SKM-1 (cell line): ENCODE data around the gene CABLES2.

Experiments used
- DNase-seq: peaks from one replicate; lab custom pipeline; 2025; ENCODE audit not compliant: unreplicated experiment; lab: John Stamatoyannopoulos, UW

The CABLES2 gene

DNA sequence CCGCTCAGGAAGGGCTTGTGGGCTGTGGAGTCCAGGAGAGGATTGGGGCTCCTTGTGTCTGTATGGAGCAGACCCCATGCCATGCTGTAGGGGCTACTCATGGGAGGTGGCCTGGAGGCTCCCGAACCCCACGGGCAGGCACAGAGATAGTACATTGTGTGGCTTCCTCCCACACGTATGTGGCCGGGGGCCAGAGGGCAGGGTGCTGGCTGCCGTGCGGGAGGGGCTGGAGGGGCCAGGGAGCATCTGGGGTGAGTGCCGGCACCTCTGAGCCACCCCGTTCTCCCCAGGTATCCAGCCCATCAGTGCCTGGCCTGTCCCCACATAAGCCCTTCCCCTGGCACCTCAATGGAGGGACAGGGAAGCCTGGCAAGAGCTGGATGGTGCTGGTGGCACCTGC, 12.7 kb upstream of the CABLES2 start:
- DNase-seq = no peak

DNA sequence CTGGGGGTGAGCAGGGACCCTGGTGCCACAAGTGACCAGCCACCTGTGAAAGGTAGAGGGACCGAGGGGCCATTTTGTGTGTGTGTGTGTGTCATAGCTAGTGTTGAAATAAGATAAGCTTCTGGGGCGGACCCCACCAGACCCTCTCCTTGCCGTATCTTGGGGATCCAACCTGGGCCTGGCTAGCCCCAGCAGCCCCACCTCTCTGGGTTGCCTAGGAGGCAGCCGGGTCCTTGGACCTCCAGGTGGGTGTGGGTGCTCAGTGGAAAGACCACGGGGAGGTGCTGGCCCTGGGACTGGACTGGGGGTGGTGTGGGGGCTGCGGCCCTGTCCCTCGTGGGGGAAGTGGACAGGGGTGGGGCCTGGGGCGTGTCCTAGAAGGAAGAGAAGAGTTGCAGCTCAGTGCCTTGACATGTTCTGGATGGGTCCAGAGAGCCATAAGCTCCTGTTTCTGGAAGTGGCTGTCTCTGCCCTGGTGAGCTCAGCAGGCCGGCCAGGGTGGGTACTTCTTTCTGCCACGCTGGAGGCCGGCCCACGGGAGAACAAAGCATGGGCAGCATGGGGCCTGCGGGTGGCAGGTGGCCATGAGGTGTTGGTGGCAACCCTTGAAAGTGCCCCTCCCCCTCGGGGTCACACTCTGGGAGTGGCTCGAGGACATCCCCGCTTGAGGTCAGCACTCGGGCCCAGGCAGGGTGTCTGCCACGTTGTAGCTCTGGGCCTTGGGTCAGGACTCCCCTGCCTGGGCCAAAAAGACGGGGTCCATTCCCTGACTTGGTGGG, 11.8 kb upstream of the CABLES2 start:
- no peak for DNase-seq

DNA sequence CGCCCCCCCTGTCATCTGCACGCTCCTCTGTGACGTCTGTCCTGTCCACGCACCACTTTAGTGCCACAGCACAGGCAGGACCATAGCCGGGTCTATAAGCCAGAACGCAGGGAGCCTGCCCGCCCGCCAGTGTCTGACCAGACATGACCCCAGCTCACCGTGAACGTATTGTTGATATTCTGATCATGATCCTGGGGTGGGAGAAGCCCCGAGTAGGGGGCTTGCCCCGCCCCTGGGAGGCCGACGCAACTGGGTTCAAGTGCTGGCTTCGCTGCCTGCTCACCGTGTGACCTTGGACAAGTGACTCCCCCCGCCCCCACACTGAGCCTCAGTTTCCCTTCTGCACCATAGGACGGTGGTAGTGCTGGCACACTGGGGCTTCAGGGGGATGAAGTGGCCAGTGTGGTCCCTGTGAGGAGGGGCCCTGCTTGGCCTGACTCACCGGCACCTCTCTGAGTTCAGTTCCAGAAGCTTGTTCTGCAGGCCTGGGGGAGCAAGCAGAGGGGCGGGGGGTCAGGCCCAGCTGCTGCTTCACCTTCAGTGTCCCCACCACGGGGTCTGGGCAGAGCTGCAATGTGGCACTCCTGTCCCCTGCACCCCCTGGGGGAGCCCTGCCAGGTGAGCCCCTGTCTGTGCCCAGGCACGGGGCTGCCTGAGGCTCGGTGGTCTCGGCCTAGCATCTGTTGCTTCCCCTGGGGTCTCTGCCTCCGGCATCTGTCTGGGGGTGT, 11.1 kb upstream of the CABLES2 start:
- DNase-seq = no peak

DNA sequence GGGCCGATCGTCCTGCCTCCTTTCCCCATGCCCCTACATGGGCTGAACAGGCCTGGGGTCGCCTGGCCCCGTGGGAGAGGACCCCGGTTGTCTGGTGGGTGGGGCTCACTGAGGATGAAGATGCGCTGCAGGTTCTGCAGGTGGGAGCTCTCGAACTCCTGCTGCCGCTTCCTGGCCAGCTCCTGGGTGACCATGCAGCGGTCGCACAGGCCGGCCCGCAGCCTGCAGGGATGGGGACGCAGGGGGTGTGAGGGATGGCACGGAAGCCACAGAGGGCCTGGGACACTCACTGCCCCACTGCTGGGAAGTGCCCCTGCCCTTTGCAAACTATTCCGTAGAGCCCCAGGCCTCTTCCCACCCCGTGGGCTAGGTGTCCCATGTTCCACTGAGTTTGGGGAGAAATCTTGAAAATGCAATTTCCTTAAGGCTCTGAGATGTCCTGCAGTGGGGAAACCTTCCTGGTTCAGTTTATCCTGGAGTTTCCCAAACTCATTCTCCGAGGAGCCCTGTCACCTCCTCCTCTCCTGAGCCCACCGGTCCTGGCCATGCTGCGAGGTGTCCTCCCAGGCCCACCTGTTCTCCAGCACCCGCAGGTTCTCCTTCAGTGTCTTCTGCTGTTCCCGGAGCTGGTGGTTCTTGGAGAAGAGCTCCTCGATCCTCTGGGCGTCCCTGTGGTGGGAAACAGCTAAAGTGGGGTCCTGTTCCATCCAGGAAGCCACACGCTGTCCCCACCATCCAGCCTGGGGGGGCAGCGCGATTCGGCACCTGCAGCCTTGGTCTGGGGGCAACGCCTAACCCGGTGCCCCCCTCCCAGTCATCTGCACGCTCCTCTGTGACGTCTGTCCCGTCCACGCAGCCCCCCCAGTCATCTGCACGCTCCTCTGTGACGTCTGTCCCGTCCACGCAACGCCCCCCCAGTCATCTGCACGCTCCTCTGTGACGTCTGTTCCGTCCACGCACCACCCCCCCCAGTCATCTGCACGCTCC, 9.9 kb upstream of the CABLES2 start:
- no peak for DNase-seq

DNA sequence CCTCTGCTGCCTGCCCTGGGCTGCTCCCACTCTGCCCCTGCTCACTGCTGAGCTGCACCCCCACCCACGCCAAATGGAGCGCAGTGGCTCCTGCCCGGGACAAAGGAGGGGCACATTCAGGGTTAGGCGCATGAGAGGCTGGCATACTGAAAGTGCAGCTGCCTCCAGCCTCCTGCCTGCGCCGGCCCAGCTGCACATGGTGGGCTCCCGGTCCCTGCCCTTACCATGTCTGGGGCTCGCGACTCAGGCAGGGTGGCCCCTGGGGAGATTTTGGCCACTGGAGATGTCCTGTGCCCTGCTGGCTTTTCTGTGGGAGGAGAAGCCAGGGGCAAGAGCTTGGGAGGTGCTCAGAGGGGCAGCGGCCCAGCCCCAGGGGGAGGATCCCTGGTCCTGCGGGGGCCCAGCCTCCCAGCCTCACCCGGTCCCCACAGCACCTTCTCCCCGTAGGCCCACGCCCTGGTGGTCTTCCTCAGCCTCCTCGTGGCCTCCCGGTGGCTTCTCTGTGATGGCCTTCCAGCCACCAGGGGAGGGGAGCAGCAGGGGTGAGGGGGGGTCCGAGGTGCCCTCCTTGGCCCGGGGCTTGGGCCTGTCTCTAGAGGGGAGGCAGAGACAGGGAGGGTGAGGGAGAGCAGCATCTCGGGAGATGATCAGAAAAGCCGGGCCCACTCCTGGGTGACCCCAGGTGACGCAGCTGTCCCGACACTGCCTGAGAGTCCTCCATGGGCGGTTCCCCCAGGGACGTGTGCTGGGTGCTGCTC, 8.4 kb upstream of the CABLES2 start:
- DNase-seq = no peak

DNA sequence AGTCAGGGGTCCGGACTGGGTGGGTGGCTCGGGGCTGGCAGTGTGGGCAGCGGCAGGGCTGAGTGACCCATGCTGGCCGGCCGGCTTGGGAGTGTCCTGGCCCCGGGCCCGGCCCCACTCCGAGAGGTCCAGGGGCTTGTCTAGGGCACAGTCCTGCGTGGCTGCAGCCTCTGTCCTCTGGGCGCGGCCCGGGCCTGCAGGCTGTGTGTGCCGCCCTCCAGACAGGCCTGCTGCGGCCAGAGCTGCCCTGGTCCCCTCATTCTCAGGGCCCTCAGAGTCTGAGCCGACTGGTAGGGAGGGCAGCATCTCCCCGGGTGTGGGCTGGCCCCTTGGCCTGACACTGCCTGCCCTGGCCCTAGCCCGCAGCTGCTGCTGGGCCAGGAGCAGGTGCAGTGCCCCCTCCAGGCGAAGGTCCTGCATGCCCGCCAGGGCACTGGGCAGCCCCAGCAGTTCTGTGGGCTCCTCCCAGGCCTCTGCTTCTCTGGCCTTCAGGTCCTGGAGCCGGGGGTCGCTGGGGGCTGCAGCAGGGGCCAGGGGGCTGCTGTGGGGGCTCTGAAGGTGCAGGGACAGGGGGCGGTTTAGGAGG, 6.9 kb upstream of the CABLES2 start:
- DNase-seq = no peak

DNA sequence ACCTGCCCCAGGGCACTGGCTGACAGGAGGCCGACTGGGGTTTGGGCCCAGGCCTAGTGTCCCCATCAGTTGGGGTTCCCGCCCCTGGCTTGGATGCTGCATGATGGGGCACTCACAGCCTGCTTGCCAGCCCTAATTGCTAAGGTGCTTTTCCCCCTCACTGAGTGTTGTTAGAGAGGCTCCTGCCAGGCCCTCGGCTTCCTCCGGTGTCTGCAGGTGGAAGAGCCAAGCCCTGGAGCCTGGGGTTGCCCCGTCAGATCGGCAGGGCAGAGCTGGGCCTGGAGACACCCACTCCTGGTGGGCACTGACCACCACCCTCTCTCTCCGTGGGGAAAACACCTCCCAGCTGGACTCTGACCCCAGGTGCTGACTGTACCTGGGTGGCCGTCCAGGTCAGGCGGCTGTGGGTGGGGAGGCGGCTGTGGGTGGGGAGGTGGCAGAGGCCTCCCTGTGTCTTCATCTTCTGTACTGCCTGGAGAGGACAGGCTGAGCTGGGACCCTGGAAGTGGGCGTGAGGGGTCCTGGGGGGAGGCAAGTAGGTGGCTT, 6.0 kb upstream of the CABLES2 start:
- no peak for DNase-seq

DNA sequence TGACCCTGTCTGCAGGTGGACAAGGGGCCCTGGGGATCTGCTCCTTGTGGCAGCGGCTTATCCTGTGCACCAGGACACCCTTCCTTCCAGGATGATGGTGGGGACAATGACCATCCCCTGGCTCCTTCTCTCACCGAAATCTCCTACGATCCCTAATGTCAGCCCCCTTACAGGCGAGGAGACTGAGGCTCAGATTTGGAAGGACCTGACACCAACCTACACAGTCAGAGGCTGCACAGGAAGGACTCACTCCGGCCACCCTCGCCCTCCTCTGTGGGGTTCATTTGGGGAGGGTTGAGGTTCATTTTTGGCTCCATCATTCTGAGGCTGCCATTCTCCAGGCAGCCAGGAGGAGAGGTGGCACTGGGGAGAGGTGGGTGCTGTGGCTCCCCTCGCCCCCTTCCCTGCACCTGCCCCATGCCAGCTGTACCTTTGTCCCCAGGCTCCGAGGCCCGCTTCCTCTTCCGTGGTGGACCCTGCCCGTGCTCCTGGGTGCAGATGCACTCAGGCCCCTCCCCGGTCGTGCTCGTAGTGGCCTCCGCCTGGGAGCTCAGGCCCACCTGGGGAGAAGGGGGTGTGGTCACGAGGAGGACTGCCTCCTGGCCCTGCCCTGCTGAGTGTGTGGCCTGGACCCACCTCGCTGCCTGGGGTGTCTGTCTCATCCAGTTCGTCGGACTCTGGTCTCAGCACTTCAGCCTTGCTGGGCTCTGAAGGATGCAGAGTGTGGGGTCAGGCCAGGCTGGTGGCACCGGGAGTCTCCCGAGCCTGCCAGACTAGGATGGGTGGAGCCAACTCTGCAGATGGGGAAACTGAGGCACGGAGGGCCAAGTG, 5.3 kb upstream of the CABLES2 start:
- no peak for DNase-seq

DNA sequence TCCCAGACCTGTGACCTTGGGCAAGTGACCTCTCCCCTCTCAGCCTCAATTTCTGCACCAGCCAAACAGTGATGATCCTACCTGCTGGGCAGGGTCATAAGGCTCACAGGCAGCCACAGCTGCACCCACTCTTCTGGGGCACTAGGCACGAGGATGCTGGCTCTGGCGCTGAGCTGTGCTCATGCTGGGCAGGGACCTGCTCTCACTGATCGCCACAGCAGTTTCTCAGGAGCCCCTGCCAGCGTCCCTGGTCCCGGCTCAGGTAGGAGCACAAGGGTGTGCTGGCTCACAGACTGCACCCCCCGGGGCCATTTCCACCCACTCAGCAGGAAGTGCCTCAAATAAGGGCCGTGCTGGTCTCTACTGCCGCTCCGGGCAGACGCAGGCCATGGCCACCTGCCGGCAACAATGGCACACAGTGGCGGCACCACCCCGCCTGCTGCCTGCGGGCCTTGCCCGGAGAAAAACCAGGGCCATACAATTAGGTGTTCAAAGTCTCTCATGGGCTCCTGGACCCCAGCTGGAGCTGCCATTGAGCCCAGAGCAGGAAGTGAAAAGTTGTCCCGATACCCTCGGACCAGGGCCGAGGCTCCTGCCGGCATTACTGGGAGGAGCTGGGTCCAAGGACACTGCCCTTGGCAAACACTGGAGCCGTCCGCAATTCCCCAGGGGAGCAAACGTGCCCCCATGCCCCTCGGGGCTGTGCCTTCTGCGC, 4.6 kb upstream of the CABLES2 start:
- DNase-seq = no peak

DNA sequence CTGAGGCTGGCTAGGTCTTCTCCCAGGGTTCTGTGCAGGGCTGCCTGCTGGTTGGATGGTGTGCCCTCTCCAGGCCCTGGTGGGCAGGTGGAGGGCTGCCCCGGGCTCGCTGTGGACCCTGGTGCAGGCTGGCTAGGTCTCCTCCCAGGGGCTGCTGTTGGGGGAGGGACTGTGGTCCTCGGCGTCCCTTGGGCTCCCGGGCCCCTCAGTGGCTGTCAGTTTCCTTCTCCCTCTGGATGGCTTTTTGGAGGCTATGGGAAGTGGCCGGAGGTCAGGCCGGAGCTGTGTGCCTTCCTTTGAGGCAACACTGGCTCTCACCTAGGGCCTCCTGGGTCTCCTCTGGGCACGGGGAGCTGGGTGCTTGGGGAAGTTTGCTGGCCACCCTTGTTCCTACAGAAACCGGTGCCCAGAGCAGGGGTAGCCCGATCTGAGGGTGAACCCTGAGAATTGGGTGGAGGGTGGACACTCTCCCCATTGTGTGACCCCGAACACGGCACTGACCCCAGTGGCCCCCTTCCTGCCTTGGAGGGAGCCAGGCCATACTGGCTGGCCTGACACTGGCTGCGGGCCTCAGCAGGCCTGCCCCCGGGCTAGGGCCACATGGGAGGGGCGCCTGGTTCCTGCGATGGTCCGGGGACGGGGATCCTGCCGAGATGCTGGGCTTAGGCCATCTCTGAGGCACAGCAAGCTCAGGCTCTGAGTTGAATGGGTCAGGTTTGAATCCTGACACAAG, 3.8 kb upstream of the CABLES2 start:
- DNase-seq = no peak

DNA sequence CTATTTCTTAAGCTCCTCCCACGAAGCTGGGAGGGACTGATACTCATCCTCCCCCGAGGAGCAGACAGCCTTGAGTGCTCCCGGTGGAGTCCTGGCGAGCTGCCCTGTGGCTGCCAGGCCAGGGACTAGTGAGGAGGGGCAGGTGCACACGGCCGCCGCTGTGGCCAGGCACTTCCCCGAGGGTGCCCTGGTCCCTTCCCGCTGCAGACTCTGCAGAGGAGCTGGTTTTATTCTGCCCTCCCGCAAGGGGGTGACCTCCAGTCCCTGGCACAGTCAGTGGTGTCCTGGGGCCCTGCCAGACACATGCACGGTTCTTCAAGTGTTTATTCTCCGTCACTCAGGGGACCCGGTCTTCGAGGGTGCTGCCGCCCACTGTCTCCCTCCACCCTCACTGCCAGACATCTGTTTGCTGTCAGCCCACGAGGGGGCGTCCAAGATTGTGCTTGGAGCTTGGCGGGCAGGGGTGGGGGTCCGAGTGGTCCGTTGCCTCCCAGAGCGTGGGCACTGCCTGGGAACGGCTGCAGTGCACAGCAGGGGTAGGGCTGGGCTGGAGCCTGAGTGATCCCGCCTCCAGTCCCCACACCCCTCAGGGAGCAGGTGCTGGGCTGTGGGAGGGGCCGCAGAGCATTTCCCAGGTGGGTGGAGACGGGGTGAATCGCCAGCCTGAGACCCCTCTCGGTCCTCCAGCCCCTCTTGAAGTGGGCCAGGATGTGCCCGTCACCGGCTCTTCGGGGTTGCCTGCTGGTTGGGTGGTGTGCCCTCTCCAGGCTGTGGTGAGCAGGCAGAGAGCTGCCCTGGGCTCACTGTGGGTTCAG, 3.1 kb upstream of the CABLES2 start:
- no peak for DNase-seq

DNA sequence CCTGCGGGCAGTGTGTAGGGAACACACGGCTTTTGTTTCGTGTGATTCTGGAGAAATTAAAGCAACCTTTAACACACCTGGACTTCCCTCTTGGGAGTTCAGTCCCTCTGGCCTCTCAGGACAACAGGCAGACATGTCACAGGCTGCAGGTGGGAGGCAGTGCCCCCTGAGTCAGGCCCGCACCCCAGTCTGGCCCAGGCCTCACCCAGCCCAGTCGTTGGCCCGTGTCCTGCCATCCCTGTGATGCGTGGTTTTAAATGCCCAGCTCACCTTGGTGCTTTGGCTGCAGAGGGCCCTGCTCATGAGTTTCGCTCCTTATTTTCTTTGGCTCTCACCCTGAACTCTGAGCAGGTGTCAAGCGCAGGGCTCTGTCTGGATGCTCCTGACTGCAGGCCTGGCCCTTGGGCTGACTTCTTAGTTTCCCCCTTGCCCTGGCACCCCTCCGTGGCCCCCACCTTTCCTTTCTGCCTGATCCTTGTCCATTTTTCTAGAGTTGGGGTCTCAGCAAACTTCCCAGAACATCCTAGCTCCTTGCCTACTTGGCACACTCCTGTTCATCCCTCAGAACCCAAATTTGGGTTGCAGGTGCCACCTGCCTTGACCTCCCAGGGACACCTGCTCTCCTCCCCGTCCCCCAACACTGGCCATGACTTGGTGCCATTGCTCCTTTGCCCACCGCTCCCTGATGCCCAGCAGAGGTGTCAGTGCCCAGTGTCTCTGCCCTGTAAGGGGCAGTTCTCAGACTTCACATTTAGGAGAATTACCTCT, 2.2 kb upstream of the CABLES2 start:
- DNase-seq = no peak

DNA sequence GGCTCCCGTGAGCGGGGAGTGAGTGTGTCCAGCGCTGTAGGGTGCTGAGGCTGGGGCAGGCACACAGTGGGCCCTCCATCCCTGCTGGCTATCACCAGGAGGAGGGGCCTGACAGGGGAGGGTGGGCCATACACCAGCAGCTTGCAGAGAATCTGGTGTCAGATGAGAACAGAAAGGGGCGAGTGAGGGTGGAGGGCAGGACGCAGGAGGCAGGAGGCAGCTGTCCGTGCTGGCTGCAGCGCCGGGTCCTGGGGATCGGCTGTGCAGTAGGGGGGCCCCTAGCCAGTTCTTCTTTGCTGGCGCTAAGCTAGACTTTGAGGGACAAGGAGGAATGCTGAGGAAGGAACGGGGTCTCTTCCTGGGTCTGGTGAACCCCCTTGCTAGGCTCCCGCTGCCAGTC, 1.6 kb upstream of the CABLES2 start:
- DNase-seq = no peak

DNA sequence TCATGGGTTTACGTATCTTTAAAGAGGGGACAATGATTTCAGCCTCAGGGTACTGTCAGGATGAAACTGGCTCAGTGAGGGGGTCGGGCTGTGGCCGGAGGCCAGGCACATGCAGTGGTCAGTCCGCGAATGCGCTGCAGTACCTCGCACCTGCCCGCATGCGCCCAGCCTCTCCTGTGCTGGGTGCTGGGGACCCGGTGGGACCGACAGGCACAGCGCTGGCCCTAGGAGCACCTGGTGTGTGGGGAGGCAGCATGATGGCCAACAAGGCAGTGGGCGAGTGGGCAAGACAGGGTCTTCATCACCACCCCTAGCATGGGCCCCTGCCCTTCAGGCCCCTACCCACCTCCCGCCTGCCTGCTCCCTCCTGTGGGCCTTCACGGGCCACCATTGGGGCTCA, 970 bp upstream of the CABLES2 start:
- DNase-seq = no peak

DNA sequence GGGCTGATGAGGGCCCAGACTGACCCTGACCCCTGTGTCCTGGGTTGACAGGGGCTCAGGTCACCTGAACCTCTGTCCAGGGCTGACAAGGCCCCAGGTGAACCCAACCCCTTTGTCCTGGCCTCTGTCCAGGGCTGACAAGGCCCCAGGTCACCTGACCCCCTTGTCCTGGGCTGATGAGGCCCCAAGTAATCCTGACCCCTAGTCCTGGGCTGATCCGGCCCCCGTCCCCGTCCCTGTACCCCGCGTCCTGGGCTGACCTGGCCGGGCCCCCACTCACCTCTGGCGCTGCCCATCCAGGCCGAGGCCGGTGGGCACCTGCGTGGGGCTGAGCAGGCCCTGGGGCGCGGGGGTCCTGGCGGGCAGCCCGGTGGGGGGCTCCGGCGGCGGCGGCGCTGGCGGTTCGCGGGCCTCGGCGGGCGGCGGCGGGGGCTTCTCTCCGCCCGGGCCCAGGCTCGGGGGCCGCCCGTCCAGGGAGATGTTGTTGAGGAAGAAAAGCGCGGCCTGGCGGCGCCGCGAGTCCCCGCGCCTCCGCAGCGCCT, 379 bp downstream of the CABLES2 start:
- DNase-seq = no peak

DNA sequence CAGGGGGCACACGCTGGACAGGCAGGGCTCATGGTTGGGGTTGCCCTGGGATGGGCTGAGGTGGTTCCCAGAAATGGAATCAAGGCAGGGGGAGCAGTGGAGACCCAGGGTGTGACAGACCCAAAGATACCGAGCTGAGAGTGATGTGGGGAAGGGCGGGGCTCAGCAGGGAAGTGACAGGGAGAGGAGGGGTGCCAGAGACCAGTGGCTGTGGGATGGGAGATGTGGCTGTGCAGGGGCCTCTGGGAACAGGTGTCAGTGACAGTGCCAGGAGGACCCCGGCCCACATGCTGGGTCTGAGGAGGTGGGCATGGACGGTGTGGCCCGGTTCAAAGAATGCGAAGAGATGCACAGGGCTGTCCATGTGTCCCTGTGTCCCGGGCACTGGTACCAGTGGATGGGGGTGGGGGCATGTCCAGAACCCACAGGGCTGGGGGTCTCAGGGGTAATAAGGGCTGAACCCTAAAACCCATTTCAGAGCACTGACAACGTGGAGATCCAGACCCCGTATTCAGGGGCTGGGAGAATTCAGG, 1.0 kb downstream of the CABLES2 start:
- DNase-seq = no peak
